Measurements from ENCODE around the gene PURB.
A peak's percentile ranks its signal among the peaks of the same experiment; 100 is the strongest.
"Not testable (repeated sequence)": the region's sequence is repeated elsewhere in the genome, so short reads cannot be mapped to it uniquely, and the experiment has no call there.

The PURB gene

DNA sequence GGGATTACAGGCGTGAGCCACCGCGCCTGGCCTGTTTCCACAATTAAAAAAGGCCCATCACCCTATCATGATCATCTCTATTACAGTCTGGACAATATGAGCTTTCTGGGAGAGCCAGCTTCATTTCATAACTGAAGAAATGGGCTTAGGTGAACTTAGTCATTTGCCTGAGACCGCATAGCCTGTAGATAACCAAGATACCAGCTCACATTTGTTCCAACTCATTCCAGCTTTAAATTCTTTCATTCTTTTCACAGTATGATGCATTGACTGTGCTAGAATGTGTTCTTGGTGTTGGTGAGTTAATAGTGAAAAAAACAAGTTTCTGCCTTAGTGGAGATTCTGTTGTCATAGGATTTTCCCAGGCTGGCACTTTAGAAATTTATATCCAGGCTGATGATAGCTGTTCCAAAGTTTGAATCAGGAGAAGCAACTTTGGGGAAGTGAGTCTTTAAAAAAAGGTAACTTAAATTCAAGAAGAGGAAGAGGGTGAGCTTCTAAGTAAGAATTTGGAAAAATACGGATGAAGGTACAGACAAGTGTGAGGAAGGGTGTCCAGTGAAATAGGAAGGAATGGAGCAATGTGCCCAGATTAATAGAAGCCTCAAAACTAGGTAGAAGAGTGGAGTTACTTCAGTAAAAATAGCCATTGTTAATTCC is 35.3 kb downstream of the PURB start:
- DNase-seq (ENCODE audit: low read depth): no peak

DNA sequence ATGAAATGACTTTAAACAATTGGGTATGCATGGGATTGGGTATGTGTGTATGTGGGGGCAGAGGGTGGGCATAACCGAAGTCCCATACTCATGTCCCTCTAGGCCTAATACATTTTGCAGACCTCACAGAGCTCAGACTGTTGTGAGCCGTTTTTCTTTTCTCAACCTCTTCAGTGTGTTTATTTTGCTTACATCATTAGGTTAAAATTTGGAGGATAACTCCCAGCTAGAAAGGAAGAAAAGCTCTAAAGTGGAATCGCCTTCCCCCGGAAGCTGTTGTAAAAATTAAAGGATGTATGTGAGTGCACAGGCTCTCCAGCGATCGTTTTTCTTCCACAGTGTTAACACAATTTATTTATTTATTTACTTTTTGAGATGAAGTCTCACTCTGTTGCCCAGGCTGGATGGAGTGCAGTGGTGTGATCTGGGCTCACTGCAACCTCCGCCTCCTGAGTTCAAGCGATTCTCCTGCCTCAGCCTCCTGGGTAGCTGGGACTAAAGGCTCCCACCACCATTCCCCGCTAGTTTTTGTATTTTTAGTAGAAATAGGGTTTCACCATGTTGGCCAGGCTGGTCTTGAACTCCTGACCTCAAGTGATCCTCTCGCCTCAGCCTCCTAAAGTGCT is 36.0 kb downstream of the PURB start:
- DNase-seq (ENCODE audit: low read depth): no peak

DNA sequence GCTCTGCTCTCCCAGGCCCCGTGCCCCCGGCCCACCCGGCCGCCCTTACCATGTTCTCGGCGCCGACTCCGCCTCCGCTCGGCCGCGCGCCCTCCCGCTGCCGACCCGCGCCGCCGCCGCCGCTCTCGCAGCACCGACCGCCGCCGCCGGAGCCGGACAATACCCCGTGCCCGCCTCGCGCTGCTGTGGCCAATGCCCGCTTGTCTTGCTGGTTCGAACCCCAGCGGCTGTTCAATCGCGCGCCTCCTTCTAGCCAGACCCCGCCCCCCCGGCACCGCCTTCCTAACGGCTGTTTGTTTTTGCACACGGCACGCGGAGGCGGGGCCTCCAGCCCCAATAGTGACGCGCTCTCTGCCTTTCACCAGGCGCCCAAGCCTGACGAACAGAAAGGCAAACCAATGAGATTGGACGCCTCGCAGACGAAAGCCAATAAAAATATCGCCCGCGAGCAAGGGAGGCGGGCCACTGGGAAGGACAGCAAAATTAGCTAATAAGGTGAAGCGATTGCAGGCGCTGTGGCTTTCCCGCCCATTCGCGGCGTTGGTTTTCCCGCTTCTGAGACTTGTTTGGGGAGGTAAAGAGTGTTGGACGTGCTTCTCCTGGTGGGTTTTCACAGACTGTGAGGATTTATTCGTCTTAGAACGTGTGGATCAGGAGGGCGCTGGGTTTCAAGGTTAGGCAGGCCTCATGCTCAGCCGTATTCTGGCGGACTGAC is 37.3 kb downstream of the PURB start, which contains the start of gene H2AZ2:
Gene H2AZ2, minus strand, starts transcription at position 168 of the 715 bp plus-strand sequence. Its CDS starts 116 bp downstream, at position 52.
- DNase-seq (ENCODE audit: low read depth): peak; percentile 99

DNA sequence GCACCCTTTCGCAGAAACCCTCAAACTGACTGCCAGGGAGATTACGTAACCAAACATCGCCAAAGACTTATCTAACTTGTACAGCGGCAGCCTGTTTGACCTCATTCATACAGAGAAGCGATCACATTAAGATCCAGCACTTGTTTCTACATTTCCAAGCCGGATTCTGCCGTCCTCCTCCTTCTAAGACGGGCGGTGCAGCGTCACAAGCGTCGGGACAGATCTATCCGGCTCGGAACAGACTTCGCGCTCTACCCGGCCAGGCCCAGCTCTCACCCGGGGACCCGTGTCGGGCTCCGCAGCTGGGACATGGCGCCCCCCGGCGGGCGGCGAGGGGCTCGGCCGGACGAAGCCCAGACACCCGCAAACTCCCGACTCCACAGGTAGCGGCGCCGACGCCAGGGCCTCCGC is 37.8 kb downstream of the PURB start:
- peak; percentile 82 for DNase-seq (ENCODE audit: low read depth)

DNA sequence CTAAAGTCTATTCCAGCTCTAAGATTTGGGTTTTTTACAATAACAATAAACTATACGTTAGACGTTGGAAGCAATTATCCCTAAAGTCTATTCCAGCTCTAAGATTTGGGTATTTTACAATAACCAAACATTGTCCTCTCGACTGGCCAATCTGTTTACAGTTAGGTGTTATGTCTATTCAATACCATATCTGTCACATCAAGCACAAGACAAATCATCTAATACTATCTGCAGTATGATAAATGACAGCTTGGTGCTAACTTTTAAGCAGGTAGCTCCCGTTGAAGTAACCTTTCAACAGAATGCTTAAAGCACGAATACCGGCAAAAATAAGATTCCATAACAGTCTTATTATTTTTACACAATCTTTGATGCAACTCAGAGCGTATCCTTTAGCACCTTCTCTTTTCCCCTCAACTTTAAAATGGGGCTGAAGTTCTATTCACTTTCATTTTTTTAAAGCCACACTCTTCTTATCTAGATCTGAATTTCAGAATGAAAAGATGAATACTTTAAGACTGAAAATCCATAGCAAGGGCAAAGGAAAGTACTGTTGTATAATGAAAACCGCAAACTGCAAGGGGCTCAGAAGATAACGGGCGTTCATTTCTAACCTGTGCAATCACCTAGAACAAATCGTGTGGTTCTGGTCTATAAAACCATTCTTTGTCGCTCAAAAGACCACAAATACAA is 38.4 kb downstream of the PURB start:
- DNase-seq (ENCODE audit: low read depth): no peak

DNA sequence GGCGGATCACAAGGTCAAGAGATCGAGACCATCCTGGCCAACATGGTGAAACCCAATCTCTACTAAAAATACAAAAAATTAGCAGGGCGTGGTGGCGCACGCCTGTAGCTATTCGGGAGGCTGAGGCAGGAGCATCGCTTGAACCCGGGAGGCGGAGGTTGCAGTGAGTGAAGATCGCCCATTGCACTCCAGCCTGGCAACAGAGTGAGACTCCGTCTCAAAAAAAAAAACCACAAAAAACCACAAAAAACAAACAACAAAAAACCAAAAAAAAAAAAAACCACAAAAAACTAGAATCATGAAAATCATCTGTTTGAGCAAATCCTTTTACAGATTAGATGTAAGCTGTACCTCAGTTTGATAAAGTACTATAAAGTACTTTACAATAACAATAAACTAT is 38.9 kb downstream of the PURB start:
- DNase-seq (ENCODE audit: low read depth): not testable (repeated sequence)

DNA sequence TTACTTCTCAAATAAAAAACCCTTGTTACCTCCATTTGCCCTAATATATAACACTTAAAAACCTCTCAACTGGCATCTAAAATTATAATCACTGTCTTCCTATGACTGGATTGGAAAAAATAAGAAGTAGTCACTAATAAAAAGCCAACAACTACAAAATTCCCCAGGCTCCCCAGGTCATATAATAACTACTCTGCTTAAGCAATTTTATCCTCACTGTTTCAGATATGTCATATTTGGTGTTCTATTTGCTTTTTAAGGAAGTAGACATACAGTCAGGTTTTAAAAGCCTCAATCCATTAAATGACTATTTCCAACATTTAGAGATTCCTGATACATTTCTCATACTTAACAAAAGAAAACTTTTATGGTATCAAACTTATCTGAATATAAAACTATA is 39.9 kb downstream of the PURB start:
- no peak for DNase-seq (ENCODE audit: low read depth)

DNA sequence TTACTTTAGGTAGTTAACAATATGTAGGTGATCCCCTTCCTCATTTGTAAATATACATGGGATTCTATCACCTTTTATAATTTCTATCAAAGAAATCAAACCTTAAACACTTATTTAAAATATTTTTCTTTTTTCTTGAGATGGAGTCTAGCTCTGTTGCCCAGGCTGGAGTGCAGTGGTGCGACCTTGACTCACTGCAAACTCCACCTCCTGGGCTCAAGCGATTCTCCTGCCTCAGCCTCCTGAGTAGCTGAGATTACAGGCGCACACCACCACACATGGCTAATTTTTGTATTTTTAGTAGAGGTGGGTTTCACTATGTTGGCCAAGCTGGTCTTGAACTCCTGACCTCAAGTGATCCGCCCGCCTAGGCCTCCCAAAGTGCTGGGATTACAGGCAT is 41.9 kb downstream of the PURB start:
- not testable (repeated sequence) for DNase-seq (ENCODE audit: low read depth)

DNA sequence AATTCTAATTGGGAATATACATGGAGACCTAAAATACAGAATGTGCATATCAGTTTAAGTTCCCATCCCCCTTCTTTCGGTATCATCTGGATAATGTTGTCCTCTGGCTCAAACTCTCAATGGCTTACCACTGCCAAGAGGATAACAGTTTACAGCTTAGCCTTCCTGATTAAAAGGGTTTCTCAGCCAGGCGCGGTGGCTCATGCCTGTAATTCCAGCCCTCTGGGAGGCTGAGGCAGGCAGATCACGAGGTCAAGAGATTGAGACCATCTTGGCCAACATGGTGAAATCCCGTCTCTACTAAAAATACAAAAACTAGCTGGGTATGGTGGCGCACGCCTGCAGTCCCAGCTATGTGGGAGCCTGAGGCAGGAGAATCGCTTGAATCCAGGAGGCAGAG is 42.7 kb downstream of the PURB start:
- not testable (repeated sequence) for DNase-seq (ENCODE audit: low read depth)

DNA sequence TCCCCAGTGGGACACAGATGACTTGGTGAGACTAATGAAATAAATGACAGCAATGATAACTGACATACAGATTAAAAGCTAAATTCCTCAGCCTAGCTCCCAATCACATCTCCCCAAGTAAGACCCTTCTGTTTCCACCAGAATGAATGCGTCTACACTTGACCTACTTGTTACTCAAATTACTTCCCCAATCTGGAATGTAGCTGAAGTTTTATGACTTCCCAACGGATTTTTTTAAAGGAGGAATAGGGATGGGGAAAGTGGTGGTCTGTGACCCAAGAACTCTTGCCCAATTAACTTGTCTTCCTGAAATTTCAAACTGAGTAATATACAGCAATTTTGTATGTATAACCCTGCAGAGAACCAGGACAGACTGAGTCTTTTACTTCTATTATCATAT is 46.6 kb downstream of the PURB start:
- no peak for DNase-seq (ENCODE audit: low read depth)

DNA sequence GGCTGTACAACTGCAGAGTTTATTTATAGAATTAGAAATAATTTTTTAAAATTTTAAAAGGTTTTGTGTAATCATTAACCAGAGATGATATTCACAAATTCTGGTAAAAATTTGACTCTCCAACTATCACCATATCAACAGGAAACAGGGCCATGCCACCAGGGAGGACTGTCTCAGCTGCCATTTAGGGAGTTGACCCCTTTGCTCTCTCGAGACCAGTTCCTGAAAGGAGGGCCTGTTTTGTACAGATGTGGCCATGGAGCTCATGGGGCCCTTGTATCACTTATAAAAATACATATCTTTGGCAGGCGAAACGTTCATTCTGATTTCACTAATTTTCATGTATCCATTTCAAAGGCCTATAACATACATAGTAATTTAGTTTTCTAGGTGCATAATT is 57.8 kb downstream of the PURB start:
- DNase-seq (ENCODE audit: low read depth): no peak
